ENCODE measurements around the gene MERTK. TPM values are rescaled to one million over a fixed set of nuclear protein-coding genes. Genes with fewer than 3 reads are reported as not detected.
A peak's percentile ranks its signal among the peaks of the same experiment; 100 is the strongest.

MERTK gene
- total and polyA plus RNA-seq, 2 experiments from 2014 or later: 16.4 to 29.6 TPM

DNA sequence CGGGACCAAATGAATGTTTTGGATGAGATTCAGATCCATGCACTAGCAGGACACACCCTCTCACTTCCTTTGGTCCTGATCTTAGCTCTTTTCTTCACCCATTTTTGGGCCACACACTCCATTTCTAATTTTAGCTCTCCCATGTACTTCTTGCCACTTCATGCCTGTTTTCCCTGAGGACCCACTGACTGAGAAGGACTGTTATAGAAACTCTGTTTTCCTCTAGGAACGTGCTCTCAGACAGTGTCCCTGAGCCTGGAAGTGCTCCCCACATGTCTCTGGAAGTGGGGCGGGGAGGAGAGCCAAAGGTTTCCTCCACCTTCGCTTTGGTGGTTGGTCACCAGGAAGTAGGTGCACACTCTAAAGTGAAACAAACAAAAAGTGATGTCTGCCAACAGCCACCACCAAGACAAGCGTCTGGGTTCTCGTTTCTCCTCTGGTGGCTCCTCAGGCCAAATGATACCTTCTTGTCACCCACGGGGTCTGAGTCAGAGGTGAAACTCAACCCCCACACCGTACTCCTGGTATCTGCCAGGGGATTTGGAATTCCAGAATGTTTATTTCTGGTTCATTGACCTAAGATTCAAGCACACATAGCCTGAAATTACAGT is 74.7 kb downstream of the MERTK start:
- H3K4me2 ChIP-seq: no peak overlapping the region
- DNase-seq (ENCODE audit: low spot score): no peak
- WGBS (ENCODE audit: low lambda C conversion rate, missing lambda C conversion rate): 86% methylated on average over 8 of the region's 8 CpGs

DNA sequence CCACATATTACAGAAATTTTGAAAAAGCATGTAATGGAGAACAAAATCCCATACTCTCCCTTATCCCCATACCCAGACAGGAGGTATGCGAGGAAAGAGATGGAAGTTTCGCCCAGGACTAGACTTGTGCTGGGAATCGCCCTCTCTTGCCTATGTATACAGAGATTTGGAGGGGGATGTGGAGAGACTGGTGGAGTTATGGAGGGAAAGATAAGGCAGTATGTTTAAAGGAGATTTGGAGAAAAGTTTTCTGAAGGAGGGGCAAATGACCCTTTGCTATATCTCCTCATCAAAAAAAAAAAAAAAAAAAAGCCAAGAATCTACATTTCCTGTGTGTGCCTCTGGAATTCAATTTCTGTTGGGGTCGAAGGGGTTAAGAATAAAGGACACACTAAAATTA is 75.3 kb downstream of the MERTK start:
- no peak overlapping the region for H3K4me3 ChIP-seq
- no peak overlapping the region for H2AFZ ChIP-seq
- H4K20me1 ChIP-seq (ENCODE audit: insufficient read depth, poor library complexity, severe bottlenecking): no peaks in the 10 kb centered on the region
- 99% methylated on average over 4 of the region's 4 CpGs for WGBS (ENCODE audit: low lambda C conversion rate, missing lambda C conversion rate)
- no peak overlapping the region for H3K4me2 ChIP-seq
- H3K4me1 ChIP-seq (ENCODE audit: insufficient read depth): no peaks in the 10 kb centered on the region
- no peak for DNase-seq (ENCODE audit: low spot score)
- H3K36me3 ChIP-seq (replicated peaks; ENCODE audit: insufficient read depth, low read depth): no peaks in the 10 kb centered on the region
- H3K27me3 ChIP-seq: no peaks in the 10 kb centered on the region
- TF ChIP-seq EZH2 (IDR thresholded peaks at IDR 0.05; ENCODE audit: borderline replicate concordance) (no peak), EZH2phosphoT487 (IDR thresholded peaks at IDR 0.05; ENCODE audit: low read depth, severe bottlenecking, unreplicated experiment) (no peak)
- TF ChIP-seq, protein P1, sequence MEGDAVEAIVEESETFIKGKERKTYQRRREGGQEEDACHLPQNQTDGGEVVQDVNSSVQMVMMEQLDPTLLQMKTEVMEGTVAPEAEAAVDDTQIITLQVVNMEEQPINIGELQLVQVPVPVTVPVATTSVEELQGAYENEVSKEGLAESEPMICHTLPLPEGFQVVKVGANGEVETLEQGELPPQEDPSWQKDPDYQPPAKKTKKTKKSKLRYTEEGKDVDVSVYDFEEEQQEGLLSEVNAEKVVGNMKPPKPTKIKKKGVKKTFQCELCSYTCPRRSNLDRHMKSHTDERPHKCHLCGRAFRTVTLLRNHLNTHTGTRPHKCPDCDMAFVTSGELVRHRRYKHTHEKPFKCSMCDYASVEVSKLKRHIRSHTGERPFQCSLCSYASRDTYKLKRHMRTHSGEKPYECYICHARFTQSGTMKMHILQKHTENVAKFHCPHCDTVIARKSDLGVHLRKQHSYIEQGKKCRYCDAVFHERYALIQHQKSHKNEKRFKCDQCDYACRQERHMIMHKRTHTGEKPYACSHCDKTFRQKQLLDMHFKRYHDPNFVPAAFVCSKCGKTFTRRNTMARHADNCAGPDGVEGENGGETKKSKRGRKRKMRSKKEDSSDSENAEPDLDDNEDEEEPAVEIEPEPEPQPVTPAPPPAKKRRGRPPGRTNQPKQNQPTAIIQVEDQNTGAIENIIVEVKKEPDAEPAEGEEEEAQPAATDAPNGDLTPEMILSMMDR (IDR thresholded peaks at IDR 0.05; ENCODE audit: poor library complexity): no peak
- no peaks in the 10 kb centered on the region for H3K9me2 ChIP-seq (replicated peaks; ENCODE audit: insufficient read depth)
- no peak overlapping the region for H3K27ac ChIP-seq
- H3K9me3 ChIP-seq (ENCODE audit: low read depth): no peaks in the 10 kb centered on the region
- peaks cover 2% of the 10 kb centered on the region for H3K79me2 ChIP-seq

More for the DNA sequence above, 74.7 kb downstream of the MERTK start:
- H3K27me3 ChIP-seq: no peaks in the 10 kb centered on the region
- no peaks in the 10 kb centered on the region for H3K36me3 ChIP-seq (replicated peaks; ENCODE audit: insufficient read depth, low read depth)
- H2AFZ ChIP-seq: no peak overlapping the region
- H3K27ac ChIP-seq: peak overlapping the region; percentile 4
- no peaks in the 10 kb centered on the region for H3K9me2 ChIP-seq (replicated peaks; ENCODE audit: insufficient read depth)
- H3K9me3 ChIP-seq (ENCODE audit: low read depth): no peaks in the 10 kb centered on the region
- peaks cover 2% of the 10 kb centered on the region for H3K79me2 ChIP-seq
- TF ChIP-seq, protein P1 (IDR thresholded peaks at IDR 0.05; ENCODE audit: poor library complexity): no peak
- TF ChIP-seq EZH2phosphoT487 (IDR thresholded peaks at IDR 0.05; ENCODE audit: low read depth, severe bottlenecking, unreplicated experiment) (no peak), EZH2 (IDR thresholded peaks at IDR 0.05; ENCODE audit: borderline replicate concordance) (no peak)
- no peaks in the 10 kb centered on the region for H3K4me1 ChIP-seq (ENCODE audit: insufficient read depth)
- no peak overlapping the region for H3K4me3 ChIP-seq
- no peaks in the 10 kb centered on the region for H4K20me1 ChIP-seq (ENCODE audit: insufficient read depth, poor library complexity, severe bottlenecking)

DNA sequence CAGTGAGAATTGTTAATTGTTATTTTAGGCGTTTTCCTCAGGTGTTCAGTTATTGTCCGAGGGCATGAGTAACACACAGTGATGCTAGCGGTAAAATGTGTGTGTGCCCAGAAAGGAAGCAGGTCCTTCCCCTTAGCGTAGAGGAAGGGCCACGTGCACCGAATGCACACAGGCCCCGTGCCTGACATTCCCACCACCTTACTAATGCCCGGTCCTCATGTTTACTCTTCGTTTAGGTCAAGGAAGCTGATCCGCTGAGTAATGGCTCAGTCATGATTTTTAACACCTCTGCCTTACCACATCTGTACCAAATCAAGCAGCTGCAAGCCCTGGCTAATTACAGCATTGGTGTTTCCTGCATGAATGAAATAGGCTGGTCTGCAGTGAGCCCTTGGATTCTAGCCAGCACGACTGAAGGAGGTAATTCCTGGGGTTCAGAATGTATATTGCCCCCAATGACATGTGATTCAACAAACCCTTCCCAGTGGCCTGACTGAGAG is 76.7 kb downstream of the MERTK start:
- Histone ChIP-seq H2AFZ (no peak overlapping the region), H3K27me3 (no peaks in the 10 kb centered on the region), H3K9me3 (ENCODE audit: low read depth) (no peaks in the 10 kb centered on the region), H3K4me1 (ENCODE audit: insufficient read depth) (no peaks in the 10 kb centered on the region), H4K20me1 (ENCODE audit: insufficient read depth, poor library complexity, severe bottlenecking) (no peaks in the 10 kb centered on the region), H3K9me2 (replicated peaks; ENCODE audit: insufficient read depth) (no peaks in the 10 kb centered on the region), H3K4me2 (no peak overlapping the region), H3K4me3 (no peak overlapping the region), H3K27ac (peak overlapping the region; percentile 38), H3K79me2 (peaks cover 2% of the 10 kb centered on the region), H3K36me3 (replicated peaks; ENCODE audit: insufficient read depth, low read depth) (no peaks in the 10 kb centered on the region)
- TF ChIP-seq, protein P1 (IDR thresholded peaks at IDR 0.05; ENCODE audit: poor library complexity): no peak
- TF ChIP-seq EZH2phosphoT487 (IDR thresholded peaks at IDR 0.05; ENCODE audit: low read depth, severe bottlenecking, unreplicated experiment): no peak
- no peak for TF ChIP-seq EZH2 (IDR thresholded peaks at IDR 0.05; ENCODE audit: borderline replicate concordance)
- peak; percentile 59 for DNase-seq (ENCODE audit: low spot score)
- 64% methylated on average over 11 of the region's 11 CpGs for WGBS (ENCODE audit: low lambda C conversion rate, missing lambda C conversion rate)

Data from hepatocyte (in vitro differentiated cells).